ENCODE results near the gene TECPR1.

DNA sequence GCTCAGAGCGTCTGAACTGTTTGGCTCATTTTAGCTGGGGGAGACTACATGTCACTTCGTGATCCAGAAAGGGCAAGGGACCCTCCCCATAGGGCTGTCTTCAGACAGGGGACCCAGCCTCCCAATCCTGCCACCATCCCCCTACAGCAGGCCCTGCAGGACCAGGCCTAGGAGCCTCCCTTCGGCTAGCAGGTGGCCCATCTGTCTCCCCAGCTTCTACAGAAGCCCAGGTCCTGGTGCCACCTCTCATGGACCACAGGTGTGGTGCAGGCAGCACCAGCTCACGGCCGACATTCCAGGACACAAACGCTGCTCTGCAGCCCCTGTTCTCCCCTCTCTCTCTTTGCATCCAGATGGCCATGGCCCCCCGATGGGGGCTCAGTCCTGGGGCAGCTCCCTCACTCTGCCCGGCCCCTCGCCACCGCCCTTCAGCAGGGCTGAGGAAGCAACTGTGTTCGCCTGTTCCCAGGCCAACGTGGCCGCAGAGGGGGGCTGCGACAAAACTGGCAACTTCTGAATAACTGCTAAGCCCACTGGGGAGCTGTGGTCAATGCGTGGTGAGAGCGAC, 10.3 kb downstream of the TECPR1 start:
- TF ChIP-seq, protein P1, sequence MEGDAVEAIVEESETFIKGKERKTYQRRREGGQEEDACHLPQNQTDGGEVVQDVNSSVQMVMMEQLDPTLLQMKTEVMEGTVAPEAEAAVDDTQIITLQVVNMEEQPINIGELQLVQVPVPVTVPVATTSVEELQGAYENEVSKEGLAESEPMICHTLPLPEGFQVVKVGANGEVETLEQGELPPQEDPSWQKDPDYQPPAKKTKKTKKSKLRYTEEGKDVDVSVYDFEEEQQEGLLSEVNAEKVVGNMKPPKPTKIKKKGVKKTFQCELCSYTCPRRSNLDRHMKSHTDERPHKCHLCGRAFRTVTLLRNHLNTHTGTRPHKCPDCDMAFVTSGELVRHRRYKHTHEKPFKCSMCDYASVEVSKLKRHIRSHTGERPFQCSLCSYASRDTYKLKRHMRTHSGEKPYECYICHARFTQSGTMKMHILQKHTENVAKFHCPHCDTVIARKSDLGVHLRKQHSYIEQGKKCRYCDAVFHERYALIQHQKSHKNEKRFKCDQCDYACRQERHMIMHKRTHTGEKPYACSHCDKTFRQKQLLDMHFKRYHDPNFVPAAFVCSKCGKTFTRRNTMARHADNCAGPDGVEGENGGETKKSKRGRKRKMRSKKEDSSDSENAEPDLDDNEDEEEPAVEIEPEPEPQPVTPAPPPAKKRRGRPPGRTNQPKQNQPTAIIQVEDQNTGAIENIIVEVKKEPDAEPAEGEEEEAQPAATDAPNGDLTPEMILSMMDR (IDR thresholded peaks at IDR 0.05; ENCODE audit: insufficient read depth, low read length): no peak
- TF ChIP-seq POLR2AphosphoS5 (IDR thresholded peaks at IDR 0.05; ENCODE audit: low read depth) (no peak), GABPA (IDR thresholded peaks at IDR 0.05; ENCODE audit: low read depth) (no peak)
